Thoracic aorta (tissue), 2 donors: ENCODE measurements around the gene CUBN. TPM values are rescaled to one million over a fixed set of nuclear protein-coding genes. Genes with fewer than 3 reads are reported as not detected.

Experiments
- ATAC-seq: fragments of 150-250 bp; one replicate; pipeline ENCODE4 v1.8.0; 2017; ENCODE audit warnings: low read depth; ENCODE audit not compliant: insufficient number of reproducible peaks, low FRiP score
- DNase-seq: peaks from one replicate; pipeline ENCODE4 v3.0.0-alpha.2; 2020; ENCODE audit warnings: low spot score
- H3K27ac ChIP-seq, 2 donors: fragments of 200-600 bp; sonication (generic); 1 replicate in 1 of 2; 2 replicates in 1 of 2; pipeline ENCODE4 v1.5.1; 2016; ENCODE audit warnings: mild to moderate bottlenecking in 2 of 2, moderate library complexity in 2 of 2
- H3K27me3 ChIP-seq: fragments of 200-600 bp; sonication (generic); replicated peaks from 2 replicates; pipeline ENCODE4 v1.6.0; 2016; ENCODE audit warnings: mild to moderate bottlenecking; ENCODE audit not compliant: insufficient read depth
- H3K36me3 ChIP-seq: fragments of 200-600 bp; sonication (generic); one replicate; pipeline ENCODE4 v1.5.1; 2016
- H3K4me1 ChIP-seq, 2 donors: fragments of 200-600 bp; sonication (generic); 1 replicate in 1 of 2; 2 replicates in 1 of 2; pipeline versions ENCODE4 v1.5.1 to v1.6.0; 2016; ENCODE audit warnings: low read depth in 2 of 2, mild to moderate bottlenecking in 1 of 2; ENCODE audit not compliant: control insufficient read depth in 1 of 2
- H3K4me3 ChIP-seq: fragments of 200-600 bp; sonication (generic); 2 replicates; pipeline ENCODE4 v1.5.1; 2016; ENCODE audit warnings: mild to moderate bottlenecking
- H3K9me3 ChIP-seq: fragments of 200-600 bp; sonication (generic); 2 replicates; pipeline ENCODE4 v1.5.1; 2016
- CTCF ChIP-seq: fragments of 200-600 bp; sonication (generic); IDR thresholded peaks from one replicate; pipeline ENCODE4 v1.5.1; 2019; ENCODE audit warnings: antibody characterized with exemption
- total RNA-seq, 2 donors: library from RNA; depleted of rRNA; stranded (reverse); fragments of >200 nt; gene quantifications; one replicate each; pipeline versions ENCODE4 v1.1.0 to v1.2.3, GENCODE V29; 2016

Gene CUBN
- total RNA-seq, 2 donors from 2014 or later: 4.1 to 4.6 TPM

GRCh38 chr10:17125206-17125893, 4.3 kb downstream of the CUBN start:
- DNase-seq (no peak), ATAC-seq (no peak)
- no peak for TF ChIP-seq CTCF
- no peak overlapping the region for H3K27ac ChIP-seq
- no peaks in the 10 kb centered on the region for H3K9me3 ChIP-seq
- H3K27me3 ChIP-seq: no peaks in the 10 kb centered on the region
- H3K4me3 ChIP-seq: no peak overlapping the region
- no peaks in the 10 kb centered on the region for H3K4me1 ChIP-seq
- no peaks in the 10 kb centered on the region for H3K36me3 ChIP-seq

GRCh38 chr10:17123961-17124360, 5.7 kb downstream of the CUBN start:
- DNase-seq (no peak), ATAC-seq (no peak)
- Histone ChIP-seq H3K27ac (no peak overlapping the region), H3K4me3 (no peak overlapping the region), H3K36me3 (no peaks in the 10 kb centered on the region), H3K4me1 (no peaks in the 10 kb centered on the region), H3K27me3 (no peaks in the 10 kb centered on the region), H3K9me3 (no peaks in the 10 kb centered on the region)
- TF ChIP-seq CTCF: no peak

GRCh38 chr10:17122726-17123661, 6.6 kb downstream of the CUBN start:
- Histone ChIP-seq H3K9me3 (no peaks in the 10 kb centered on the region), H3K27ac (no peak overlapping the region), H3K27me3 (no peaks in the 10 kb centered on the region), H3K4me3 (no peak overlapping the region), H3K36me3 (no peaks in the 10 kb centered on the region), H3K4me1 (no peaks in the 10 kb centered on the region)
- no peak for TF ChIP-seq CTCF
- ATAC-seq (no peak), DNase-seq (no peak)

- H3K4me1 ChIP-seq: no peaks in the 10 kb centered on the region
- no peak for TF ChIP-seq CTCF
- no peaks in the 10 kb centered on the region for H3K9me3 ChIP-seq
- no peaks in the 10 kb centered on the region for H3K27me3 ChIP-seq
- no peak for ATAC-seq
- H3K4me3 ChIP-seq: no peak overlapping the region
- no peaks in the 10 kb centered on the region for H3K36me3 ChIP-seq
- no peak overlapping the region for H3K27ac ChIP-seq
- DNase-seq: no peak
Measured at GRCh38 chr10:17122052-17122451, 7.6 kb downstream of the CUBN start.

GRCh38 chr10:17120694-17121093, 8.9 kb downstream of the CUBN start:
- H3K27ac ChIP-seq: no peak overlapping the region
- no peak for ATAC-seq
- no peak for DNase-seq
- H3K27me3 ChIP-seq: no peaks in the 10 kb centered on the region
- no peaks in the 10 kb centered on the region for H3K9me3 ChIP-seq
- peaks cover 0 to 4% of the 10 kb centered on the region in 2 donors for H3K4me1 ChIP-seq
- no peak overlapping the region for H3K4me3 ChIP-seq
- TF ChIP-seq CTCF: no peak
- H3K36me3 ChIP-seq: no peaks in the 10 kb centered on the region
